Spleen (tissue), 11 donors: ENCODE data around the gene CKM. TPM values are rescaled to one million over a fixed set of nuclear protein-coding genes. Genes with fewer than 3 reads are reported as not detected.

Experiments
- DNase-seq: peaks from one replicate; pipeline ENCODE4 v3.0.0-alpha.2; 2020
- H3K27ac ChIP-seq, 8 donors: fragments of 200-600 bp; sonication (generic) in 7 of 8; 1 replicate in 4 of 8; 2 replicates in 4 of 8; pipeline versions ENCODE4 v1.5.0 to v1.8.0; 2016 to 2021; ENCODE audit warnings: inconsistent platforms in 4 of 8, mild to moderate bottlenecking in 4 of 8, moderate library complexity in 1 of 8
- H3K27me3 ChIP-seq, 7 donors: fragments of 200-600 bp; sonication (generic) in 6 of 7; replicated peaks in 1 of 7; 1 replicate in 4 of 7; 2 replicates in 3 of 7; pipeline versions ENCODE4 v1.5.0 to v1.8.0; 2016 to 2021; ENCODE audit warnings: inconsistent platforms in 3 of 7, mild to moderate bottlenecking in 1 of 7
- H3K36me3 ChIP-seq, 6 donors: fragments of 200-600 bp; sonication (generic) in 5 of 6; 1 replicate in 4 of 6; 2 replicates in 2 of 6; pipeline versions ENCODE4 v1.5.0 to v1.8.0; 2016 to 2021; ENCODE audit warnings: inconsistent platforms in 2 of 6
- H3K4me1 ChIP-seq, 6 donors: fragments of 200-600 bp; sonication (generic) in 5 of 6; 1 replicate in 3 of 6; 2 replicates in 3 of 6; pipeline versions ENCODE4 v1.5.0 to v1.8.0; 2016 to 2021; ENCODE audit warnings: inconsistent platforms in 3 of 6
- H3K4me3 ChIP-seq, 8 donors: fragments of 200-600 bp; sonication (generic) in 7 of 8; 1 replicate in 4 of 8; 2 replicates in 4 of 8; pipeline versions ENCODE4 v1.5.0 to v1.8.0; 2016 to 2021; ENCODE audit warnings: inconsistent platforms in 4 of 8, mild to moderate bottlenecking in 4 of 8, moderate library complexity in 2 of 8
- H3K9me3 ChIP-seq, 8 donors: fragments of 200-600 bp; sonication (generic) in 7 of 8; 1 replicate in 4 of 8; 2 replicates in 4 of 8; pipeline versions ENCODE4 v1.5.0 to v1.8.0; 2016 to 2021; ENCODE audit warnings: inconsistent platforms in 4 of 8
- POLR2A ChIP-seq, 3 donors: fragments of 450-650 bp; IDR thresholded peaks; one replicate each; pipeline ENCODE4 v1.5.1; 2017; ENCODE audit warnings: antibody characterized with exemption in 3 of 3, mild to moderate bottlenecking in 1 of 3
- POLR2AphosphoS5 ChIP-seq, 3 donors: sonication (generic); formaldehyde crosslinking; IDR thresholded peaks; one replicate each; pipeline ENCODE4 v1.5.1; 2017; ENCODE audit warnings: antibody characterized with exemption in 3 of 3
- WGBS, 5 donors: extraction: QIAGEN DNeasy Blood & Tissue Kit in 3 of 5; methylation state at CpG; one replicate each; pipeline versions ENCODE4 v1.1.5 to v1.1.7; 2013 to 2018; 5-methylcytosine and 5-hydroxymethylcytosine counted together
- intact Hi-C: fragments of 100-400 bp; cut with DNase I; formaldehyde crosslinking; loops from one replicate; pipeline ENCODE4 v1.15.0; 2023; ENCODE audit warnings: low total_unique reads
- polyA plus RNA-seq, 3 donors: library from polyadenylated mRNA; stranded (reverse); fragments of 200-250 nt; gene quantifications; one replicate each; pipeline ENCODE4 v1.2.1, GENCODE V29; 2013
- total RNA-seq, 7 donors: library from RNA; depleted of rRNA in 3 of 7; stranded (reverse); fragments of >200 nt in 3 of 7; fragmentation: NEBNext Ultra II Directional in 4 of 7; extraction: Animal tissue kit (Norgen Biotek cat#: 25700) in 4 of 7; gene quantifications; one replicate each; pipeline versions ENCODE4 v1.1.0 to v1.2.1, GENCODE V29; 2016 to 2021
- TF ChIP-seq, protein P1 (sequence below), 11 experiments: fragments of 200-600 bp in 7 of 11; fragments of 450-650 bp in 4 of 11; sonication (generic) in 4 of 11; IDR thresholded peaks in 8 of 11; conservative IDR thresholded peaks in 3 of 11; 1 replicate in 7 of 11; 2 replicates in 4 of 11; pipeline versions ENCODE4 v1.4.0 to v1.8.0; 2016 to 2021; ENCODE audit warnings: antibody characterized with exemption in 11 of 11, inconsistent platforms in 4 of 11, mild to moderate bottlenecking in 1 of 11
- donor health status: healthy with polysubstance abuse.
- donor health status: DM: no; HTN: no; CAD: no; lungs with moderate emphysema.
- donor health status: DM: no; HTN: no; CAD: no.
- donor health status: Bipolar disorder and iron deficiency.
- donor health status: healthy.
- donor health status: DM: no; HTN: no; CAD: no.
- donor health status: DM: yes; HTN: yes; CAD: no.

The CKM gene
- total and polyA plus RNA-seq, 10 donors: 0.29 to 4.4 (median 0.62) TPM; not detected in 6

DNA sequence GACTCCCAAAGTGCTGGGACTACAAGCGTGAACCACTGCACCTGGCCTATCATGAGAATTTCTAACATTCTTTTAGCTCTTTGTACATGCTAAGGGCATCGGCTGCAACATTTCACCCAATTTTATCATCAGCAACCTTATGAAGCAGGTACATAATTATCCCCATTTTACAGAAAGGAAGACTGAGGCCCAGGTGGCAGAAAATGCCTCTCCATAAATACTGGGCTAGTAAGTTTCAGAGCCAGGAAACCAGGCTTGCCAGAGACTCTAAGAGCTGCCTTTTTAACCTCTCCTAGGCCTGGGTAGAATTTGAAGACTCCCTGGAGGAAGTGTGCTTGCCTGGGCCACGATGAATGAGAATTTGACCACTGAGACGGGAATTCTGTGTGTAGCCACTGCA is 45.5 kb upstream of the CKM start:
- intact Hi-C loops: no loop called here

DNA sequence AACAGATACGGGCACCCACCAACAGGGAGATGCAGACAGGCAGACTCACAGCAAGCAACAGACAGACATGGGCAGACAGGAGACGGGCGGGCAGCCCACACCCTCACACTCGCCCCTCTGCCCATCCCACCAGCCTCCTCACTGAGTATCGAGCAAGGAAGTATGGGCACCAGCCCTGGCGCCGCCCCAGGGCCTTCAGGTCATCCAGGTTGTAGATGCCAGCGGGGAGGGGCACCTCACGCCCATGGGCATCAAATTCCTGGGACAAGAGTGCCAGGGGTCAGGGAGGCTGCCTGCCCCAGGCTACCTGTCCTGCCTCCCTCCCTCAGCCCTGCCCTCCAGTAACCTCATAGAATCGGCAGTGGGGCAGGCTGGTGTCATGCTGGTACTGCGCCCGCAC is 42.0 kb upstream of the CKM start:
- no peak overlapping the region for H3K4me3 ChIP-seq
- H3K36me3 ChIP-seq: peaks cover 0 to 63% (median 24%) of the 10 kb centered on the region in 6 donors
- H3K27me3 ChIP-seq: no peaks in the 10 kb centered on the region
- intact Hi-C loops: no loop called here
- no peak overlapping the region for H3K27ac ChIP-seq
- no peak for TF ChIP-seq POLR2A (IDR thresholded peaks at IDR 0.05)
- no peak for TF ChIP-seq POLR2AphosphoS5 (IDR thresholded peaks at IDR 0.05)
- TF ChIP-seq, protein P1, sequence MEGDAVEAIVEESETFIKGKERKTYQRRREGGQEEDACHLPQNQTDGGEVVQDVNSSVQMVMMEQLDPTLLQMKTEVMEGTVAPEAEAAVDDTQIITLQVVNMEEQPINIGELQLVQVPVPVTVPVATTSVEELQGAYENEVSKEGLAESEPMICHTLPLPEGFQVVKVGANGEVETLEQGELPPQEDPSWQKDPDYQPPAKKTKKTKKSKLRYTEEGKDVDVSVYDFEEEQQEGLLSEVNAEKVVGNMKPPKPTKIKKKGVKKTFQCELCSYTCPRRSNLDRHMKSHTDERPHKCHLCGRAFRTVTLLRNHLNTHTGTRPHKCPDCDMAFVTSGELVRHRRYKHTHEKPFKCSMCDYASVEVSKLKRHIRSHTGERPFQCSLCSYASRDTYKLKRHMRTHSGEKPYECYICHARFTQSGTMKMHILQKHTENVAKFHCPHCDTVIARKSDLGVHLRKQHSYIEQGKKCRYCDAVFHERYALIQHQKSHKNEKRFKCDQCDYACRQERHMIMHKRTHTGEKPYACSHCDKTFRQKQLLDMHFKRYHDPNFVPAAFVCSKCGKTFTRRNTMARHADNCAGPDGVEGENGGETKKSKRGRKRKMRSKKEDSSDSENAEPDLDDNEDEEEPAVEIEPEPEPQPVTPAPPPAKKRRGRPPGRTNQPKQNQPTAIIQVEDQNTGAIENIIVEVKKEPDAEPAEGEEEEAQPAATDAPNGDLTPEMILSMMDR (IDR thresholded peaks at IDR 0.05 in 8 of 11, conservative IDR thresholded peaks at IDR 0.05 in 3 of 11): no peak
- DNase-seq: no peak
- peaks cover 0 to 18% (median 10%) of the 10 kb centered on the region in 6 donors for H3K4me1 ChIP-seq
- H3K9me3 ChIP-seq: no peaks in the 10 kb centered on the region
- WGBS, 5 donors: 87 to 100% (median 90%) methylated on average over 10 to 12 of the region's 12 CpGs

More for the DNA sequence above, 45.5 kb upstream of the CKM start:
- H3K4me1 ChIP-seq: peaks cover 0 to 32% (median 19%) of the 10 kb centered on the region in 6 donors
- H3K36me3 ChIP-seq: peaks cover 0 to 29% (median 14%) of the 10 kb centered on the region in 6 donors
- H3K9me3 ChIP-seq: no peaks in the 10 kb centered on the region
- TF ChIP-seq POLR2AphosphoS5 (IDR thresholded peaks at IDR 0.05) (no peak), POLR2A (IDR thresholded peaks at IDR 0.05) (no peak)
- TF ChIP-seq, protein P1 (IDR thresholded peaks at IDR 0.05 in 8 of 11, conservative IDR thresholded peaks at IDR 0.05 in 3 of 11): no peak
- WGBS, 5 donors: 92 to 96% (median 95%) methylated on average over 4 of the region's 4 CpGs
- H3K27me3 ChIP-seq: no peaks in the 10 kb centered on the region
- H3K4me3 ChIP-seq: no peak overlapping the region
- DNase-seq: no peak
- no peak overlapping the region for H3K27ac ChIP-seq

DNA sequence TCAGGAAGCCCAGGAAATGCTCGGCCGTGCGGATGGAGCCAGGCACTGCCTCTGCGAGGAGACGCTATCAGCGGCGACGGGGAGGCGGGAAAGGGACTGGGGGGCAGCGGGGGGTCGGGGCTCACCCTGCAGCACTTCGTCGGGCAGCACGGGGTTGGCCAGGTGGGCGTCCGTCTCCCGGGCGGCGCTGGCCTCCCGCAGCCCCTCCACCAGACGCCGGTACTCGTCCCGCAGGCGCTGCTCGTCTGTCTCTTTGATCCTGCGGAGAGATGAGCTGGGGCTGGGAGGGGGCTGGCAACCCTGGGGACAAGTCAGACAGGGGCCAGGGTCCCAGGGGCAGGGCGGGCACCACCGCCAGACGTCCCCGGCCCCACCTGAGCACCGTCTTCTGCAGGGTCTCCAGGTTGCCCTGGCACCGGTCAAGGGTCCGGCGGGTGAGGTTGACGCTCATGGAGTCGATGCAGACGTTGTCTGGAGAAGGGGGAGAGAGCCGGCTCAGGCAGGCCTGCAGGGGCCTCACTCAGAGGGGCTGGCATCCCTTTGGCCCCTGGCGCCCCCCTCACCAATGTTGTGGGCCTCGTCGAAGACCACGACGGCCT is 41.3 kb upstream of the CKM start:
- H3K4me3 ChIP-seq: no peak overlapping the region
- TF ChIP-seq, protein P1 (IDR thresholded peaks at IDR 0.05 in 8 of 11, conservative IDR thresholded peaks at IDR 0.05 in 3 of 11): no peak
- no peak for TF ChIP-seq POLR2AphosphoS5 (IDR thresholded peaks at IDR 0.05)
- no peak for TF ChIP-seq POLR2A (IDR thresholded peaks at IDR 0.05)
- H3K9me3 ChIP-seq: no peaks in the 10 kb centered on the region
- no peaks in the 10 kb centered on the region for H3K27me3 ChIP-seq
- H3K4me1 ChIP-seq: peaks cover 0 to 10% (median 4%) of the 10 kb centered on the region in 6 donors
- intact Hi-C loops: no loop called here
- WGBS, 5 donors: 92 to 98% (median 93%) methylated on average over 26 to 44 of the region's 44 CpGs
- no peak overlapping the region for H3K27ac ChIP-seq
- peaks cover 0 to 70% (median 24%) of the 10 kb centered on the region in 6 donors for H3K36me3 ChIP-seq
- no peak for DNase-seq

DNA sequence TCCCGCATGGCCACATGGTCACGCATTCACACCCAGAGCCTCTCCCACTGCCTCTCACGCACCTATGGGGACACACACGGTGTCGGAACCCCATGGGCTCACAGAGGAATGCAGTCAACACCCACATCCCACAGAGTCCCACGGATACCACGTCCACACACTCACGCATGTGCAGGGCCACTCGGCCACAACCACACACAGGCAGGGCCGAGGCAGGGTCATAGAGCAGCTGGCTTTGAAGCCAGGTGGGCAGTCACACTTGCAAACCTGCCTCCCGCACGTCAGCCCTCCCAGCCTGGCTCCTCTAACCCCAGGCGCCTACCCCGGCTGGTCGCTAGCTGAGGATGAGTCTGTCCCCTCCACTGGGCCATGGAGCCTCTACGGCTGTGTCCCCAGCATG is 39.6 kb upstream of the CKM start:
- no peak overlapping the region for H3K27ac ChIP-seq
- H3K9me3 ChIP-seq: no peaks in the 10 kb centered on the region
- intact Hi-C loops: no loop called here
- no peak for TF ChIP-seq POLR2A (IDR thresholded peaks at IDR 0.05)
- TF ChIP-seq, protein P1 (IDR thresholded peaks at IDR 0.05 in 8 of 11, conservative IDR thresholded peaks at IDR 0.05 in 3 of 11): no peak
- TF ChIP-seq POLR2AphosphoS5 (IDR thresholded peaks at IDR 0.05): no peak
- no peak for DNase-seq
- no peak overlapping the region for H3K4me3 ChIP-seq
- no peaks in the 10 kb centered on the region for H3K4me1 ChIP-seq
- peaks cover 0 to 87% (median 24%) of the 10 kb centered on the region in 6 donors for H3K36me3 ChIP-seq
- H3K27me3 ChIP-seq: no peaks in the 10 kb centered on the region
- 81 to 95% (median 91%) methylated on average over 9 to 16 of the region's 16 CpGs for WGBS, 5 donors
